Neural progenitor cell (in vitro differentiated cells): ENCODE results near the gene LDAH. TPM values are rescaled to one million over a fixed set of nuclear protein-coding genes. Genes with fewer than 3 reads are reported as not detected.

Experiments used
- DNase-seq: peaks from one replicate; pipeline ENCODE4 v3.0.0-alpha.2; 2016; ENCODE audit warnings: low spot score
- H2AFZ ChIP-seq: fragments of 200-600 bp; sonication (generic); replicated peaks from 2 replicates; pipeline ENCODE4 v1.6.1; 2016; ENCODE audit warnings: antibody characterized with exemption
- H3F3A ChIP-seq: fragments of 200-600 bp; sonication (generic); 2 replicates; pipeline ENCODE4 v1.6.1; 2016; ENCODE audit warnings: antibody characterized with exemption, low read depth
- H3K27ac ChIP-seq: fragments of 200-600 bp; sonication (generic); 2 replicates; pipeline ENCODE4 v1.5.1; 2016; ENCODE audit warnings: mild to moderate bottlenecking
- H3K27me3 ChIP-seq: fragments of 200-600 bp; sonication (generic); 2 replicates; pipeline ENCODE4 v1.6.1; 2016; ENCODE audit warnings: mild to moderate bottlenecking, moderate library complexity
- H3K36me3 ChIP-seq: fragments of 200-600 bp; sonication (generic); 2 replicates; pipeline ENCODE4 v1.5.1; 2016
- H3K4me1 ChIP-seq: fragments of 200-600 bp; sonication (generic); 2 replicates; pipeline ENCODE4 v1.6.1; 2016; ENCODE audit warnings: mixed run types
- H3K4me2 ChIP-seq: fragments of 200-600 bp; sonication (generic); 2 replicates; pipeline ENCODE4 v1.6.1; 2016
- H3K4me3 ChIP-seq: fragments of 200-600 bp; sonication (generic); 2 replicates; pipeline ENCODE4 v1.5.1; 2016
- H3K79me2 ChIP-seq: fragments of 200-600 bp; sonication (generic); 2 replicates; pipeline ENCODE4 v1.6.1; 2016; ENCODE audit warnings: low read depth
- H3K9ac ChIP-seq: fragments of 200-600 bp; sonication (generic); 2 replicates; pipeline ENCODE4 v1.6.1; 2016
- H3K9me3 ChIP-seq: fragments of 200-600 bp; sonication (generic); 2 replicates; pipeline ENCODE4 v1.5.1; 2016; ENCODE audit warnings: low read depth
- H4K20me1 ChIP-seq: fragments of 200-600 bp; sonication (generic); 2 replicates; pipeline ENCODE4 v1.6.1; 2016; ENCODE audit warnings: low read depth
- H3K27ac Mint-ChIP-seq: 3 replicates; pipeline ENCODE4 v1.8.0; 2021; ENCODE audit warnings: mixed read lengths
- H3K27me3 Mint-ChIP-seq: 2 replicates; pipeline ENCODE4 v1.8.0; 2022; ENCODE audit warnings: low read depth, mild to moderate bottlenecking, inconsistent platforms, moderate library complexity, mixed read lengths; ENCODE audit not compliant: insufficient read depth
- H3K36me3 Mint-ChIP-seq: 3 replicates; pipeline ENCODE4 v1.8.0; 2021; ENCODE audit warnings: mixed read lengths
- H3K4me1 Mint-ChIP-seq: 3 replicates; pipeline ENCODE4 v1.8.0; 2021; ENCODE audit warnings: mixed read lengths
- H3K4me3 Mint-ChIP-seq: 3 replicates; pipeline ENCODE4 v1.8.0; 2021; ENCODE audit warnings: mild to moderate bottlenecking, moderate library complexity, mixed read lengths
- H3K9me3 Mint-ChIP-seq: 3 replicates; pipeline ENCODE4 v1.8.0; 2020; ENCODE audit warnings: mixed read lengths
- CTCF ChIP-seq: fragments of 200-600 bp; sonication (generic); IDR thresholded peaks from 2 replicates; pipeline ENCODE4 v1.5.1; 2017; ENCODE audit warnings: antibody characterized with exemption, mild to moderate bottlenecking
- EZH2 ChIP-seq: fragments of 200-600 bp; sonication (generic); IDR thresholded peaks from 2 replicates; pipeline ENCODE4 v1.6.1; 2017; ENCODE audit warnings: antibody characterized with exemption, mild to moderate bottlenecking, moderate library complexity
- EZH2phosphoT487 ChIP-seq: fragments of 200-600 bp; sonication (generic); IDR thresholded peaks from 2 replicates; pipeline ENCODE4 v1.6.1; 2017; ENCODE audit warnings: antibody characterized with exemption
- total RNA-seq: library from RNA; depleted of rRNA; stranded (reverse); fragments of >200 nt; gene quantifications from 2 replicates; pipeline ENCODE4 v1.2.3, GENCODE V29; 2015; ENCODE audit warnings: low replicate concordance

The LDAH gene
- total RNA-seq, 1 donor from 2014 or later: 45.2 TPM

- DNase-seq: no peak
- H3K27me3 Mint-ChIP-seq: no peaks in the 10 kb centered on the region
- peaks cover 2% of the 10 kb centered on the region for H3K36me3 Mint-ChIP-seq
- Histone ChIP-seq H2AFZ (no peak overlapping the region), H3K27ac (no peak overlapping the region), H3K9ac (peak overlapping the region; percentile 23), H4K20me1 (peaks cover 34% of the 10 kb centered on the region), H3F3A (no peaks in the 10 kb centered on the region), H3K79me2 (peaks cover 47% of the 10 kb centered on the region), H3K4me1 (no peaks in the 10 kb centered on the region), H3K4me3 (no peak overlapping the region), H3K9me3 (no peaks in the 10 kb centered on the region), H3K4me2 (no peak overlapping the region), H3K27me3 (no peaks in the 10 kb centered on the region), H3K36me3 (no peaks in the 10 kb centered on the region)
- no peak for TF ChIP-seq EZH2
- no peak for TF ChIP-seq CTCF
- no peak for TF ChIP-seq EZH2phosphoT487
- no peak overlapping the region for H3K27ac Mint-ChIP-seq
- no peak overlapping the region for H3K4me3 Mint-ChIP-seq
- no peaks in the 10 kb centered on the region for H3K4me1 Mint-ChIP-seq
- no peaks in the 10 kb centered on the region for H3K9me3 Mint-ChIP-seq
These were observed 18.9 kb downstream of the LDAH start for GRCh38 chr2:20803974-20804373.

GRCh38 chr2:20803226-20803682 lies 19.6 kb downstream of the LDAH start:
- H3K4me1 ChIP-seq: no peaks in the 10 kb centered on the region
- no peaks in the 10 kb centered on the region for H3K9me3 ChIP-seq
- no peaks in the 10 kb centered on the region for H3K27me3 Mint-ChIP-seq
- H3F3A ChIP-seq: no peaks in the 10 kb centered on the region
- H3K4me1 Mint-ChIP-seq: no peaks in the 10 kb centered on the region
- peak; percentile 2 for DNase-seq
- no peak overlapping the region for H3K27ac ChIP-seq
- no peaks in the 10 kb centered on the region for H3K27me3 ChIP-seq
- H3K4me2 ChIP-seq: no peak overlapping the region
- H3K4me3 Mint-ChIP-seq: no peak overlapping the region
- no peak overlapping the region for H2AFZ ChIP-seq
- H3K27ac Mint-ChIP-seq: no peak overlapping the region
- no peaks in the 10 kb centered on the region for H3K36me3 Mint-ChIP-seq
- no peaks in the 10 kb centered on the region for H3K36me3 ChIP-seq
- TF ChIP-seq EZH2 (no peak), CTCF (no peak), EZH2phosphoT487 (no peak)
- no peak overlapping the region for H3K4me3 ChIP-seq
- H3K9ac ChIP-seq: no peak overlapping the region
- peaks cover 34% of the 10 kb centered on the region for H4K20me1 ChIP-seq
- peaks cover 43% of the 10 kb centered on the region for H3K79me2 ChIP-seq
- no peaks in the 10 kb centered on the region for H3K9me3 Mint-ChIP-seq

- no peak overlapping the region for H3K27ac Mint-ChIP-seq
- H2AFZ ChIP-seq: no peak overlapping the region
- H3K79me2 ChIP-seq: peaks cover 26% of the 10 kb centered on the region
- no peaks in the 10 kb centered on the region for H4K20me1 ChIP-seq
- H3K36me3 Mint-ChIP-seq: peaks cover 33% of the 10 kb centered on the region
- no peaks in the 10 kb centered on the region for H3K4me1 ChIP-seq
- H3K9me3 Mint-ChIP-seq: peaks cover 13% of the 10 kb centered on the region
- no peak overlapping the region for H3K4me3 Mint-ChIP-seq
- no peak overlapping the region for H3K9ac ChIP-seq
- H3K4me2 ChIP-seq: no peak overlapping the region
- no peaks in the 10 kb centered on the region for H3F3A ChIP-seq
- no peak overlapping the region for H3K4me3 ChIP-seq
- H3K27me3 Mint-ChIP-seq: no peaks in the 10 kb centered on the region
- peaks cover 9% of the 10 kb centered on the region for H3K36me3 ChIP-seq
- no peaks in the 10 kb centered on the region for H3K9me3 ChIP-seq
- no peak for DNase-seq
- H3K27me3 ChIP-seq: no peaks in the 10 kb centered on the region
- no peak overlapping the region for H3K27ac ChIP-seq
- TF ChIP-seq EZH2phosphoT487 (no peak), EZH2 (no peak), CTCF (no peak)
- peaks cover 3% of the 10 kb centered on the region for H3K4me1 Mint-ChIP-seq
These were observed 25.8 kb downstream of the LDAH start for GRCh38 chr2:20797096-20797495.
